ENCODE data around the gene OR7G1.
"Not testable (repeated sequence)": the region's sequence is repeated elsewhere in the genome, so short reads cannot be mapped to it uniquely, and the experiment has no call there.

The OR7G1 gene

DNA sequence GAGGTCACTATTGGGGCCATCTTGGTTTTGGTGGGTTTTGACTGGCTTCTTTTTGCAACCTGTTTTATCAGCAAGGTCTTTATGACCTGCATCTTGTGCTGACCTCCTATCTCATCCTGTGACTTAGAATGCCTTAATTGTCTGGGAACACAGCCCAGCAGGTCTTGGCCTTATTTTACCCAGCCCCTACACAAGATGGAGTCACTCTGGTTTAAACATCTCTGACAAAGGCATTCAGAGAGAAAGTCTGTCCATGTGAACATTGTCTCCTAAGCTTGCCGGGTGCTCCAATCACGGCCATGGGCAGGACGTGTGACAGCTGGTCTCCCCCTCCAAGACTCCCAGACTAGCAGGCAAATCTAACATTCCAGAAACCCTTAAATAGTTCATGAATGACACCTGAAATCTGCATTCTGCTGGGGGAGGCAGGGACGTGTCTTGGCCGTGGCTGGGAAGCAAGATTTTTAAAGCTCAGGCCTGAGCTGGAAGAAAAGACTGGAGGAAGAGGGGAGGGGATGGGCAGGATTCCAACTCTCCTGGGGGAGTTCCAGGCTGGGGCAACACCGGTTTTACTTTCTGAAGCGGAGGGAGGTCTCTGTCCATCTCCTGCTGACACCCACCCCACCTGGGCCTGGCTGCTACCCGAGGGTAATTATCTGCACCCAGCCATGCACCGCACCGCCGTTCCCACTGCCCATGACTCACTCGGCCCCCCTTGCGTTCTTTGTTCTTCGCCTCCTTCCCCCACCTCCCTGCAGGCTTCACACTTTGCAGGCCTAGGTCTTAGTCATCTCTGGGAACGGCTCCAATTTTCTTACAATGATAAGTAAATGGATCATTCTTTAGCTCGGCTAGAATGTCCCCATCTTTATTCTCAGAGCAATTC, 40.3 kb downstream of the OR7G1 start:
- DNase-seq = no peak

DNA sequence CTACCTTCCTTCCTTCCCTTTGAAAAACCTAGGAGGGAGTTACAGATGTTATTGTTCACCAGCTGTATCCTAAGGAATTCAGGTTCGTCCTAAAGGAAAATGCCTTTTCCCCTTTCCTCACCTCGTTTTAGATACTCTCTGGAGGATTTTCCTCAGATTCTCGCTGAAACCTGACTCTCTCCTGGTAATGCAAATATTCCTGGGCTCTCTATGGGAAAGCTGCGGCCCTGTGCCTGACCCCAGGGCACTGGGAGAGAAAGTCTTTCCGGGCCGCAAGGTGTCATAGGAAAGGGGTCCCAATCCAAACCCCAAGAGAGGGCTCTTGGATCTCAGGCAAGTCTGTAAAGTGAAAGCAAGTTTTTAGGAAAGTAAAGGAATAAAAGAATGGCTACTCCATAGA, 41.8 kb downstream of the OR7G1 start:
- DNase-seq = no peak

DNA sequence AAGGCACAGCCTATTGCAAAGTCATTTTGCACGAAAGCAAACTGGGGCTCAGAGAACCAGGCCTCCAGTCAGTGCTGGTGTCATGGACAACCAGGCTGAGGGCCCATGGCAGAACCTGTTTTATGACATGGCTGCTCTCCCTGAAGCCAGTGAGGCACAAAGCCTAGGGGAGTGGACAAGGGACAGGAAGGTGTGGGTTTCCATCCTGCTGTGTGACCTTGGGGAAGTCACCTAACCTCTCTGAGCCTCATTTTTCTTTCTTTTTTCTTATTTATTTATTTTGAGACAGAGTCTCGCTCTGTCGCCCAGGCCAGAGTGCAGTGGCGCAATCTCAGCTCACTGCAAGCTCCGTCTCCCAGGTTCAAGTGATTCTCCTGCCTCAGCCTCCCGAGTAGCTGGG, 43.8 kb downstream of the OR7G1 start:
- not testable (repeated sequence) for DNase-seq

DNA sequence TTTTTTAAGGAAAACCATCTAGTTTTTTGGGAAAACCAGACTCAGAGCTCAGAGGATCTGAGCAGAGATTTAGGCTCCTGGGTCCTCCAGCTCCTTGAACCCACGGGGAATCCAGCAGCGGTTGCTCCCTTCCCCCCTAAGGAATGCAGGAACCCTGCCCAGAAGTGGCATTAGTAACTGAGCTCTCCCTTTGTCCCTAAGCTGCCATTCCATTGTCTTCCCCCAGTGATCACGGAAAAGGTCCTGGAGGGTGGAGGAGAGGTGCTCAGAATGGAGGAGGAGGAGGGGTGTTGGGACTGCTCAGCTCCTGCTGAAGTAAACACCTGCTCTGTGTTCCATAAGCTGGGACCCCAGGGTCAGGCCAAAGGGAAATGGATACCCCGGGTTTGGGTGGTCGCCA, 45.5 kb downstream of the OR7G1 start:
- no peak for DNase-seq

DNA sequence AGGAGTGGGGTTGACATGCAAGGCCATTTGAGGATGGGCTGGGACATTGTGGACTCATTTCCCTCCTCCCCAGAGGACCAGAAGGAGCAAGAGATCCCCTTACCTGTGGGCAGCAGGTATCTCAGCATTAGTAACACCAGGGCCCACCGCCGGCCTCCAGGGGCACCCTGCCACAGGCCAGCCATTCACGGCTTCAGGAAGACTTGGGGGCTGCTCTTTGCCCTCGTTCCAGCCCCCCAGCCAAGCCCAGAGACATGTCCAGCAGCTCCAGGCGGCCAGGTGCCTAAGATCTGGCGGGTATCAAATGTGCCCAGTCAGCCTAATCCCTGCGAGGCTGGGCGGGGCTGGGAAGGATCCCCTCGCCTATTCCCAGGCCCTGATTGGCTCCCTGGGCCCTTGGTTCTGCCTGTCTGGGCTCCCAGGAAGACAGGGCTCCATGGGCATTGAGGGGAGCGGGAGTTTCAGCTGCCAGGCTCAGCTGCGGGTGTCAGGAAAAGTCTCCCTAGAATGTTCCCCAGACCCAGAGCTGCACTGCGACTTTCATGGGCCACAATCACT, 50.0 kb downstream of the OR7G1 start:
- no peak for DNase-seq

All from NCI-H510A (cell line).